ENCODE data around the gene UGT1A4.
"Not testable (repeated sequence)": the region's sequence is repeated elsewhere in the genome, so short reads cannot be mapped to it uniquely, and the experiment has no call there.

UGT1A4 gene

GRCh38 chr2:233690444-233690843 is 28.1 kb upstream of the UGT1A4 start:
- DNase-seq (ENCODE audit: low spot score in 2 of 2) (no peak), ATAC-seq (no peak)
- H3K27ac Mint-ChIP-seq: no peak overlapping the region
- H3K9me3 Mint-ChIP-seq: no peaks in the 10 kb centered on the region
- H3K36me3 Mint-ChIP-seq: no peaks in the 10 kb centered on the region
- no peak overlapping the region for H3K4me3 Mint-ChIP-seq
- H3K4me1 Mint-ChIP-seq: no peaks in the 10 kb centered on the region

DNA sequence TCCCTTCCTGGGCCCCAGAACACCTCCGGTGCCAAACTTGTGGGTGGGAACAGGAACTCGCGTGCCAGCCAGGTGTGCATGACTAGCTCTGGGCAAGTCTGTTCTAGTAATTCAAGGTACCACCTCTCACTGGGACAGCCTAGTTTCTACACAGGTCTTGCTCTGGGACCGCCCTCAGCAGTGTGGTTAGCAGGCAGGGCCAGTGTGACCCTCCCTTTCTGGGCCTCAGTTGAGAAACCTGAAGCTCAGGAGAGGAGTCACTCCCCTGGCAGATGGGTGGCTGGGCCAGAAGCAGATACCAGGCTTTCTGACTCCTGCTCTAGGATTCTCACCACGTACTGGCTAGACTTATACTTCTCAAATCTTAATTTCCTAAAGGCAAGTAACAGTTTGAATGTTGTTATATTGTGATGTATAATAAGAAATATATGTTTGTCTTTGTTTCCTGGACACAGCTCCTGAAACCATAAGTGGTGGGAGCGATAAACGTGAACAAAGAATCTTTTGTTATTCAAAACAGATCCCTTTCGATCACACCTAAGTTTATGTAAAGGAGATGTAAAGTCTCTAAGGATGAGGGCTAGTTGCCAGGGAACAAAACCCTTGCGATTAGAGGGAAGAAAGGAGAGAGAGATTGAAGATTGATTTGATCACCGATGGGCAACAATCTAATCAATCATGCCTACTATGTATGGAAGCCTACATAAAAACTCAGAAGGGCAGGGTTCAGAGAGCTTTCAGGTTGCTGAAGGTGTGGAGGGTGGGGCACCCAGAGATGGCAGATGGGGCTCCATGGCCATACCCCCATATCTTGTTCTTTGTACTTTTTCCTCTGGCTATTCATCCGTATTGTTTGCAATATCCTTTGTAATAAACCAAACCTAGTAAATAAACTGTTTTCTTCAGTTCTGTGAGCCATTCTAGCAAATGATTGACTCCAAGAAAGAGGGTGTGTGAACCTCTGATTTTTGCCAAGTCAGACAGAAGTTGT is 26.8 kb upstream of the UGT1A4 start:
- no peaks in the 10 kb centered on the region for H3K9me3 Mint-ChIP-seq
- H3K4me1 Mint-ChIP-seq: no peaks in the 10 kb centered on the region

GRCh38 chr2:233692648-233693047 is 25.9 kb upstream of the UGT1A4 start, which contains the start of gene UGT1A6:
TSS of gene UGT1A6 (plus strand) at chr2:233692890. CDS start at chr2:233693005, 115 bp downstream.
- no peaks in the 10 kb centered on the region for H3K9me3 Mint-ChIP-seq

More for the DNA sequence above, 26.8 kb upstream of the UGT1A4 start:
- DNase-seq (ENCODE audit: low spot score in 2 of 2) (no peak), ATAC-seq (no peak)
- no peak overlapping the region for H3K27ac Mint-ChIP-seq
- no peaks in the 10 kb centered on the region for H3K36me3 Mint-ChIP-seq
- H3K4me3 Mint-ChIP-seq: no peak overlapping the region

DNA sequence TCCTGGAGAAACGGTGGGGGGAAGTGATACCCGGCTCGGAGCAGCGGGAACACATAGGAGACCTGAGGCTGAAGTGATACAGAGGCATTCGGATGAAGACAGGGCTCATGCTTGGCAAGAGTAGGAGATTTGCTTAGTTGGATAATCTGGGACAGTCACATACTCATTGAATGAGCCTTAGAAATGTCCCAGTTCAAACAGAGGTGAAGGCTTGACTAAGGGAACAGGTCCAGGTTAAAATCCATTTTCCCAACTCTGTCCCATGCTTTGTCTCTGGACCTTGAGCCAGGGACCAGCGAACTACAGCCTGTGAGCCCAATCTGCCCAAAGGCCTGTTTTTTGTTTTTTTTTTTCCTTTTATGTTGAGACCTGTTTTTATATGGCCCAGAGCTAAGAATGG is 24.6 kb upstream of the UGT1A4 start:
- no peak overlapping the region for H3K4me3 Mint-ChIP-seq
- ATAC-seq (no peak), DNase-seq (ENCODE audit: low spot score in 2 of 2) (no peak)
- H3K4me1 Mint-ChIP-seq: no peaks in the 10 kb centered on the region
- H3K36me3 Mint-ChIP-seq: no peaks in the 10 kb centered on the region
- no peak overlapping the region for H3K27ac Mint-ChIP-seq
- H3K9me3 Mint-ChIP-seq: no peaks in the 10 kb centered on the region

More at GRCh38 chr2:233692648-233693047, 25.9 kb upstream of the UGT1A4 start, which contains the start of gene UGT1A6:
- DNase-seq (ENCODE audit: low spot score in 2 of 2) (no peak), ATAC-seq (no peak)
- H3K4me3 Mint-ChIP-seq: no peak within 1 kb of the TSS
- no peaks in the 10 kb centered on the region for H3K36me3 Mint-ChIP-seq
- no peak within 1 kb of the TSS for H3K27ac Mint-ChIP-seq
- H3K4me1 Mint-ChIP-seq: no peaks in the 10 kb centered on the region

GRCh38 chr2:233698740-233699139 is 19.8 kb upstream of the UGT1A4 start:
- Mint-ChIP-seq H3K4me3 (no peak overlapping the region), H3K36me3 (no peaks in the 10 kb centered on the region), H3K9me3 (no peaks in the 10 kb centered on the region), H3K27ac (no peak overlapping the region), H3K4me1 (no peaks in the 10 kb centered on the region)
- ATAC-seq (no peak), DNase-seq (ENCODE audit: low spot score in 2 of 2) (no peak)

DNA sequence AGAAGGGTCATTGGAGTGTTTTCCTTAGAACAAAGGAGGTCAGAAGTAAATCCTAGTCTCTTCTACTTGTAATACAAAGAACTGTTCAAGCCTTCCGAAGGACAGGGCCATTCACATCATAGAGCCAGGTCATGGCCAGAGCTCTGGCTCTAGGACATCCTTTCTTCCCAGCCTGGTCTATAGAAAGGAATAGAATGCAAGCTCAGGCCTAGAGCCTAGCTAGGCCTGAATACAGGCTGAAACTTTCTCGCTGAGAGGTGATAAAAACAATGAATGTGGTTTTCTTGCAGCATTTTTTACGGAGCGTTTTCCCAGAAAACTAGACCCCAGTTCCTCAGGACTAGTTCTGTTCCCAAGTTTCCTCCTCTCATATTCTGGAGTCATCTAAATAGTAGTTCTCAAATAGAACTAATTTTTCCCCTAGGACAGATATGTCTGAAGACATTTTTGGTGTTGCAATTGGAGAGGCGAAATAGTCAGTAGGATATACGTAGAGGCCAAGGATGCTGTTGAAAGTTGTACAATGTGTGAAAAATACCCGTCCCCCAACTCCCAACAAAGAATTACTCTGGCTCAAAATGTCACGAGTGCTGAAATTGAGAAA is 19.0 kb upstream of the UGT1A4 start:
- Mint-ChIP-seq H3K4me1 (no peaks in the 10 kb centered on the region), H3K27ac (no peak overlapping the region), H3K9me3 (peaks cover 4% of the 10 kb centered on the region), H3K36me3 (no peaks in the 10 kb centered on the region), H3K4me3 (no peak overlapping the region)
- ATAC-seq (no peak), DNase-seq (ENCODE audit: low spot score in 2 of 2) (no peak)

DNA sequence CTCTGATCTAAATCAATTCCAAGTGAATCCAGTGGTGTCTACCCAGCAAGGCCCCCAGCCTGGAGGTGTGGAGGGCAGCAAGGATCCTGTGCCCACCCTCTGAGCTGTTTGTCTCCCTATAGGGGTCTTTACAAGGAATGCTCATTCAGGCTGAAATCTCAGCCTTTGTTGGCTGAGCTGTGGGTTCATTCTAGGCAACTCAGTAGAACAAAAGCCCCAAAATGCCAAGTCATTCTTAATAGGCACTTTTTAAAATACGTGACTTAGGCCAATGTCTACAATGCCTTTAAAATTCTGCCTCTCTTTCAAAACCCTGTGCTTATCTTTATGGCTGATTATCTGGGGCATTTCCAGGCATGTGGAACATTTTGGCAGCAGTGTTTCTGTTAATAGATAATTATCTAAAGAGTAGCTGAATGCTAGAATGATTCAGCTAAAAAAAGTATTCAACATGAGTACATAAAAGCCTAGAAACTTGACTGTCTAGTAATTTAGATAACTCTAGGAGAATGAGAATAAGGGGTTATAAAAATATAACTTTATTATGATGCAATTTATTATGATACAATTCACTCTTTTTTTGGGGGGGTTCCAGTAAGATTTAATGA is 18.4 kb upstream of the UGT1A4 start:
- Mint-ChIP-seq H3K9me3 (peaks cover 4% of the 10 kb centered on the region), H3K4me1 (no peaks in the 10 kb centered on the region), H3K36me3 (no peaks in the 10 kb centered on the region), H3K4me3 (no peak overlapping the region), H3K27ac (no peak overlapping the region)
- ATAC-seq: no peak
- no peak for DNase-seq (ENCODE audit: low spot score in 2 of 2)

DNA sequence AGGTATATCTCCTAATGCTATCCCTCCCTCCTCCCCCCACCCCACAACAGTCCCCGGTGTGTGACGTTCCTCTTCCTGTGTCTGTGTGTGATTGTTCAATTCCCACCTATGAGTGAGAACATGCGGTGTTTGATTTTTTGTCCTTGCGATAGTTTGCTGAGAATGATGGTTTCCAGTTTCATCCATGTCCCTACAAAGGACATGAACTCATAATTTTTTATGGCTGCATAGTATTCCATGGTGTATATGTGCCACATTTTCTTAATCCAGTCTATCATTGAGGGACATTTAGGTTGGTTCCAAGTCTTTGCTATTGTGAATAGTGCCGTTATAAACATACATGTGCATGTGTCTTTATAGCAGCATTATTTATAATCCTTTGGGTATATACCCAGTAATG is 17.7 kb upstream of the UGT1A4 start:
- H3K4me3 Mint-ChIP-seq; H3K4me1 Mint-ChIP-seq; ATAC-seq; H3K9me3 Mint-ChIP-seq; H3K36me3 Mint-ChIP-seq; H3K27ac Mint-ChIP-seq; DNase-seq (ENCODE audit: low spot score in 2 of 2): not testable (repeated sequence)

DNA sequence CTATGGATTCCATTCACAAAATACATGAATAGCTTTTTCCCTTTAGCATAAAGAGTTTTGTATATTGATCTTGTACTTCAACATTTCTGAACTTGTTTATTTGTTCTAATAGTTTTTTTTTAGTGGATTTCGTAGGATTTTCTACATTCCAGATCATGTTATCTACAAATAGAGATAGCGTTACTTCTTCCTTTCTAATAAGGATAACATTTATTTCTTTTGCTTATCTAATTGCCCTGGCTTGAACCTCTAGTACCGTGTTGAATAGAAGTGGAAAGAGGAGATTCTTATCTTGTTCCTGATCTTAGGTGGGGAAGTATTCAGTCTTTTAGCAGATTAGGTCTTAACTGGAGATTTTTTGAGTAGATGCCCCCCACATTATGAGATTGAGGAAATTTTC is 16.3 kb upstream of the UGT1A4 start:
- DNase-seq (ENCODE audit: low spot score in 2 of 2) (no peak), ATAC-seq (no peak)
- H3K36me3 Mint-ChIP-seq: no peaks in the 10 kb centered on the region
- H3K27ac Mint-ChIP-seq: no peak overlapping the region
- H3K9me3 Mint-ChIP-seq: peaks cover 4% of the 10 kb centered on the region
- H3K4me3 Mint-ChIP-seq: no peak overlapping the region
- no peaks in the 10 kb centered on the region for H3K4me1 Mint-ChIP-seq

DNA sequence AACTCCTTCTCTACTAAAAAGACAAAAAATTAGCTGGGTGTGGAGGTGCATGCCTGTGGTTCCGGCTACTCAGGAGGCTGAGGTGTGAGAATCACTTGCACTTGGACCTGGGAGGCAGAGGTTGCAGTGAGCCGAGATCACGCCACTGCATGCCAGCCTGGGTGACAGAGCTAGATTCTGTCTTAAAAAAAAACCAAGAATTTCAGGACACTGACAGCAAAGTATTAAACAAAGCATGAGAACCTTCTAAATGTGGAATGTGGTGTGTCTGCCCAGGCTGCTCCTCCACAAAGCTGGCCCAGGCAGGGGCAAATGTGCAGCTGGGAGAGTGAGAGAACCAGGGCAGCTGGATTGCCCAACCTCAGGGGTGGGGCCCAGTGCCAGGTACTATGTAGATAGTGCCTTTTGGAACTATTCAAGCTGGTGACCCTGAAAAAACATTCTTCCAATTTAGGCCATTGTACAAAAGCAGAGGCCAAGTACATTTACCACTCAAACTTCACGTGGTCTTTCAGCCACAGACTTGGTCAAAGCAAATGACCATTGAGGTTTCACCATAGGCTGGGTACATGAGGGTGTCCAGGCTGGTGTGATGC is 12.5 kb upstream of the UGT1A4 start:
- DNase-seq (ENCODE audit: low spot score in 2 of 2) (no peak), ATAC-seq (no peak)
- Mint-ChIP-seq H3K36me3 (no peaks in the 10 kb centered on the region), H3K9me3 (peaks cover 4% of the 10 kb centered on the region), H3K27ac (no peak overlapping the region), H3K4me3 (no peak overlapping the region), H3K4me1 (no peaks in the 10 kb centered on the region)

- H3K9me3 Mint-ChIP-seq: peaks cover 4% of the 10 kb centered on the region
- ATAC-seq: no peak
- no peaks in the 10 kb centered on the region for H3K4me1 Mint-ChIP-seq
- H3K4me3 Mint-ChIP-seq: no peak overlapping the region
- no peak for DNase-seq (ENCODE audit: low spot score in 2 of 2)
- H3K36me3 Mint-ChIP-seq: no peaks in the 10 kb centered on the region
- H3K27ac Mint-ChIP-seq: no peak overlapping the region
Measured at GRCh38 chr2:233706720-233707119, 11.8 kb upstream of the UGT1A4 start.

- Mint-ChIP-seq H3K4me3 (no peak overlapping the region), H3K36me3 (no peaks in the 10 kb centered on the region), H3K9me3 (peaks cover 4% of the 10 kb centered on the region), H3K27ac (no peak overlapping the region), H3K4me1 (no peaks in the 10 kb centered on the region)
- DNase-seq (ENCODE audit: low spot score in 2 of 2) (no peak), ATAC-seq (no peak)
Measured at GRCh38 chr2:233707940-233708644, 10.4 kb upstream of the UGT1A4 start.

DNA sequence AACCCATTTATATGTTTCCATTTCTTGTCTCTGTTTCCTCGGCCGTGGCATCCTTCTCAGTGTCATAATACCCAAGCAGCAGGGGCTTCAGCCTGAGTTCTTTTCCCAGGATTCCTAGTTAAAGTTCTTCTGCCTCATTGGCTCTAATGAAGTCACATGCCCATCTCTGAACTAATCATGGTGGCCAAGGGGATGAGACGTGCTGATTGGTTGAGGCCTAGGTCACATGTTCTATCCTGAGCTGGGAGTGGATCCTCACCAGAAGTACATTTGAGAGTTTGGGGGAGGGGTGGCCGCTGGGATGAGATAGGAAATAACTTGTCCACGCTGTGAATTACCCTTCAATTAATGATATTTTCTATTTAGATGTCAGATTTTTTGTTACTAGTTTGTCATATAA is 9.6 kb upstream of the UGT1A4 start:
- no peak for DNase-seq (ENCODE audit: low spot score in 2 of 2)
- Mint-ChIP-seq H3K36me3 (no peaks in the 10 kb centered on the region), H3K4me1 (peaks cover 3% of the 10 kb centered on the region), H3K27ac (no peak overlapping the region), H3K4me3 (no peak overlapping the region), H3K9me3 (peaks cover 4% of the 10 kb centered on the region)
- ATAC-seq: no peak

GRCh38 chr2:233711312-233712008 is 7.1 kb upstream of the UGT1A4 start:
- Mint-ChIP-seq H3K36me3 (no peaks in the 10 kb centered on the region), H3K9me3 (no peaks in the 10 kb centered on the region), H3K27ac (no peak overlapping the region), H3K4me3 (no peak overlapping the region), H3K4me1 (peaks cover 6% of the 10 kb centered on the region)
- ATAC-seq (peak; percentile 76), DNase-seq (ENCODE audit: low spot score in 2 of 2) (peak; percentile 56 to 79)

All from stimulated activated effector memory CD8-positive, alpha-beta T cell treated with anti-CD3 and anti-CD28 coated beads, Interleukin-12 subunit alpha, Interleukin-12 subunit beta, amount 100 ng/mL, for 72 hours (primary cell).